HG02852 (cell line): Measurements from ENCODE around the gene RANBP17.
"Not testable (repeated sequence)": the region's sequence is repeated elsewhere in the genome, so short reads cannot be mapped to it uniquely, and the experiment has no call there.

Source experiments
- ATAC-seq: cut with Tn5 transposase; IDR thresholded peaks from one replicate; pipeline ENCODE4 v1.9.1; 2021; ENCODE audit warnings: mild to moderate bottlenecking, moderate library complexity; ENCODE audit not compliant: unreplicated experiment

Gene RANBP17

DNA sequence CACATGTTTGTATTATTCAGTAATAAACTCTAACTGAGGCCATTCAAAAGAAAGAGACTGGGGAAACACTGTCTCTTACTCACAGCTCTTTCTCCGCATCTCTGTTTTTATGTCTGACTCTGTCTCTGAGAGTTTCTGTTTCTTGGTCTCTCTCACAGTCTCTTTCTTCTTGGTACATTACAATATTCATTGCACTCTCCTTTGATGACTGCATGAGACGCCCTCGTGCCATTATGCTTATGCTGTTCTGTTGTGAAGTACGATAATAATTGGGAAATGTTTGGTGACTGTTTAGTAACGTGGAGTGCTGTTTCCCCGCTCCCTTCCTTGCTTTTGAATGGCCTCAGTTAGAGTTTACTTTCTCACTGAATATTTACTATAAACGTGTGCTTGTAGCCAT is 421.9 kb downstream of the RANBP17 start:
- no peak for ATAC-seq

DNA sequence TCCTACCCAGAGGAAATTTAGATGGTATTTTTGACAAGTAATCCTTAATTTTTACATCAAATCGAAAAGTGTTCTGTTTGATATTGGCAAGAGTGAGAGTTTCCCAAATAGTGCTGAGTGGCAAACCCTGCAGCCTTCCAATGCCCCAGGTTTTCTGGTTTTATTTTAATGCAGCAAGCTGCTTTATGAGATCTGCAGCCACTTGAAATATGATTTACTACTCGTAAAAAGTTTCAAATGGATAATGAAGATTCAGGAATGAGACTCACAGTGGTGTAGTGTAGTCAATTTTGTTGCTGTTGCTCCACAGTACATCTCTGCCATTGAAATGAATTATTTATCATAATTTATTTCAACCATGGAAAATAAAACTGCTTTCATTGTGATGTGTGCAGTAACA is 423.6 kb downstream of the RANBP17 start:
- no peak for ATAC-seq

DNA sequence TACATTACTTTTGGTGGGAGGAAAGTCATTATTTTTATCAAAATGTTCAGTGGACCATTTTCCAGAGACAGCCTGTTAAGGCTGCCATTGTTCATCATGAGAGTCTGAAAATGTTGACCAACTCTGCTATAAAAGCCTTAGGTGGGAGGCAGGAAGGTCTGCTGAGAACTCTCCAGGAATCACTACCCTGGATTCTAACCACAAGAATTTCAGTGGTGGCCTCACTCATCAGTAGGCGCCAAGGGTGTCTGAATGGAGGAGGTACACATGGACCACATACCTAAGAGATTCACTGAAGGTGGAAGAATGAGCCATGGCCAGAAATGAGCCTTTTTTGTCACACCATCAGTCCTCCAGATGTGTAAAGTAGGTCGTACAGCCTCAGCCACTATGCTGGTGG is 426.2 kb downstream of the RANBP17 start:
- no peak for ATAC-seq

DNA sequence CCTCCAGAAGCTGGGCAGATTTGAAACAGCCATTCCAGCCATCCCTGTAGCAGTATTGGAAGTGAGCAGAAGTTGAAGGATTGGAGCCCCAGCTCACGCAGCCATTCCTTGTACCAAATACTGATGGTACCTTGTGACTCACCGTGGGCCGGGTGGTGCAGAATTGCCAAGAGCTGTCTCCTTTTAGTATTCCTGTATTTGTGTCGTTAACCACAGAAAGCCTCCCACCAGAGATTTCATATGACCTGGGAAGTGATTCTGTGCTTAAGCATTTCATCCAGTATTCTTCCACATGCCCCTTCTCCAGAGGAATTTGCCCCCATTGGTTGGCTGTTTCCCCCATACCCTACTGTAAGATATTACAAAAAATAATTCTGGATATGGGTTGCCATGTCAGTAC is 429.6 kb downstream of the RANBP17 start:
- no peak for ATAC-seq

DNA sequence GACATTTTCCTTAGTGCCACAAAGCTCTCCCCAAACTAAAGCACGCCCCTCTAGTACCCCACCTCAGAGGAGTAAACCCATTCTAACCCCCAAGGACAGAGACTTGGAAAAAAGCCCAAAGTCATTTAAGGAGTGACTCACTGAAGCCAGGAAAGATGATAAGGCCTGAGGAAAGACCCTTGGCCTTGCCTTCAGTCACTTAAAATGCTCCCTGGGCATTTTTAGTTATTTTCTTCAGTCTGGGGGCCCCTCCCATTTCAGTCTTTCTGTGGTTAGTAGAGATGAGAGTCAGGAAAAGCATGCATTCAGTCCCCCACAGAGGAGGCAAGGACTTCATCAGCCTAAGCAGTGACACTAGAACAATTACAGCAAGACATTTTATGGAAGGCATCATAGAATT is 433.5 kb downstream of the RANBP17 start:
- no peak for ATAC-seq

DNA sequence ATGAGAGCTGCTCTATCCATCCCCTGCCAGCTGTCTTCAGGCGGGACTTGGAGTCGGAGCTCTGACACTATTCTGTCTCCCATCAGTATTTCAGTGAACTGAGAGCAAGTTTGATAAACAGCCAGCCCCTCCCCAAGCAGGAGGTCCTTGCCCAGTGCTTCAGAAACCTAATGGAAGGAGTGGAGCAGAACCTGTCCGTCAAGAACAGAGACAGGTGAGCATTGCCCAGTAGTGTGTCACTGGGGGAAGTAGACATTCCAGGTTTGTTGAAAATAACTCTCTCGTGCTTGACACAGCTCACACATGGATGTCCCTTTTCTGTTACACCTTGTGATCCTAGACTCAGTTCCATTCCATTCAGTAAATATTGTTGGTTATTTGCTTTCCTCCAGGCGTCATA is 434.0 kb downstream of the RANBP17 start:
- no peak for ATAC-seq

DNA sequence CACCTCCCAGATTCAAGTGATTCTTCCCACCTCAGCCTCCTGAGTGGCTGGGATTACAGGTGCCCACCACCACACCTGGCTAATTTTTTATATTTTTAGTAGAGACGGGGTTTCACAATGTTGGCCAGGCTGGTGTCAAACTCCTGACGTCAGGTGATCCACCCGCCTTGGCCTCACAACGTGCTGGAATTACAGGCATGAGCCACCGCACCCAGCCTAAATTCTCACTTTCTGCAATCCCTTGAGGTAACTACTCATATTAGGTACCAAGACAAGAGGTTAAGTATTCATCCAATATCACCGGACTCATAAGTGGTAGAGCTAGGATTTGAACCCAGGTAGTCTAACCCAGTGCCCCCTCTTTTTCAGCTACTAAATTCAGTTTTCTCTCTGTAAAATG is 436.1 kb downstream of the RANBP17 start:
- ATAC-seq, result not testable (repeated sequence)

DNA sequence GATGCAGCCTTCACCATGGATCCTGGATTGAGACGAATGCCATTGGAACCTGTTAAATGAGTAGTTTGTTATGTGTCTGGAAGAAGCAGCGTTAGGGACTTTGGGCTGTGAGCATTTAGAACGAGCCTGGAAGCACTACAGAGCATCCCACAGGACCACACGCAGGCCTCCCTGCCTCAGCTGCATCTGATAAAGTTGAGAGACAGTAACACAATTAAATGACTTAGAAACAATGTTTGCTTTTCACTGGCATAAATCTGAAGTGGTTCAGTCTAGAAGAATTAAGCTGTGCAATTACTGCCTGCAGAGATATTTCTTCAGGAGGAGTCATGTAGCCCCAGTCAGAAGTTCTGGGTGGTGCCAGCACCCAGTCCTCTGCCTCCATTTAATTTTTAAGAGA is 437.4 kb downstream of the RANBP17 start:
- no peak for ATAC-seq

DNA sequence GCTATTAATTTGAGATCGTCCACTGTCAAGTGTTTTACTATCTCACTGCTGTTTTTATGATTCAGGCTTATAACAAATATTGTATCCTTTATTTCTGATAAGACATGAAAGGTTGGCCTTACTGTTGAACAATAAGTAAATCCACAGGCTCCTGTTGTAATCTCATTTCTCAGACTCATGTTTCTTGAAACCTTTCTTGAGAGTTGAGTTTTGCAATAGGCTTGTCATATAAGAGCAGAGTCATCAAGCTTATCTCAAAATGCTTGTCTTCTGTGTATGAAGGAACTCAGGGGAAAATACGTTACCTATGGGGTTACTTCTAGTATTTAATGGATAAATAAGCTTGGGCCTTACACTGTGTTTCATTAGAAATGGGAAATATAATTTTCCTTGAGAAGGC is 438.0 kb downstream of the RANBP17 start:
- ATAC-seq, result no peak

DNA sequence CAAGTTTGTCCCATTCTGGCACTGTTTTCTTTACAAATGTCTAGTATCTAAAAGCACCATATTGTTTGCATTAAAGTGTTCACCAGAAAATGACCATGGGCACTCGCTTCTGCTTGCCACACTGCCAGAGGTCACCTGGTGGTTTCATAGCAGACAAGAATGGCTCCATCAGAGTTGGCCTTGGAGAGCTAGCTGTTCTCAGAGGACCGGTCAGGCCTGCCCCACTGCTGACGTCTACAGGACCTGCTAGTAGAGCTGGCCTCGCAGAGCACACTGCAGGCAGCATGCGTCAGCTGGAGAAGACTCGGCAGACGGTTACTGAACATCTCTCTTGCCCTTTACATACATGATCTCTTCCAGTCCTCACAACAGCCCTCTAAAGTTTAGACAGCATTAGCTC is 438.5 kb downstream of the RANBP17 start:
- no peak for ATAC-seq

DNA sequence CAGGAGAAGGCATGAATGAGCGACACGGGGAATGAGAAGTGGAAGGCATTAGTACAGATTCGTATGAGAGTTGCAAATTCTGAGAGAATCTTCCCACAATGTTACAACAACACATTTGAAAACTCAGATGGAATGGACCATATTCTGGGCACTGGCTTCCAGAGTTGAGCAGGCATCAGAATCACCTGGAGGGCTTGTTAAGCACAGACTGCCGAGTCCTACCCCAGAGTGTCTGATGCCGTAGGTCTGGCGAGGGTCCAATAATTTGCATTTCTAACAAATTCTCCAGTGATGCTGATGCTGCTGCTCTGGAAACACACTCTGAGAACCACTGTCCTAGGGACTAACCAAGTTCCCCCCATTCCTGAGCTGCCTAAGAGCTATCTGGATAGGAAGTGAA is 444.3 kb downstream of the RANBP17 start:
- ATAC-seq, result no peak

DNA sequence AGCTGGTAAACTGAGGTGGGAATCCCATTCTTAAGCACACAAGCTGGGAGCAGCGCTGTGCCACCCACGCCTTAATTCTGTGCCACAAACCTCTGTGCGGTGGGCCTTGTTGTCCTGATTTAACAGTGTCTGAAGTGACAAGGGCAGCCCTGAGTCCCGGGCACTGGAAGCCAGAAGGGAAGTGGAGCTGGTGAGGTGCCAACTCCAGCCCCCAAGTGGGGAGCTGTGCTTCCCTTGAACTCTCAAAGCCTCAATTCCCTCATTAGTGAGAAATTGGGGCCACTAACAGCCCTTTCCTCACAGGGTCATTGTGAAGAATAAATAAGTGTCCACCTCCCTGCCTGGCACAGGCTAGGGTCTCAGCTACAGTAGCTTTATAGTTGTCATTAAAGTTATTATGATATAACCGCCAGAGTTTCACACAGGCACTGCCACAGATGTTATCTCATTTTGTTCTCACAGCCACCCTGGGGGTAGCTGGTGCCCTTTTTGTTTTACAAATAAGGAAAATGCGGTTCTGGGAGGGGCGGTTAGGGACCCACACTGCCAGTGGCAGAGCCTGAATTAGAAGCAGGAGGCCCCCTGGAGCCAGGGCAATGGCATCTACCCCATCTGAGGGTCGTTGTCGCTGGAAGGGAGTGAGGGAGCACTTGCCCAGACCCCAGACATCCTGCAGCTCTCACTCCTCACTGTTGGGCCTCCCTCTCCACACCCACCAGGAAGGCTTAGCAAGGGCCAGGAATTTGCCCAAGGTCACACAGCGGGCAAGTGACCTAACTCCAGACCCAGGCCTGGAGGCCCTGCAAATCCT is 445.2 kb downstream of the RANBP17 start:
- ATAC-seq, result no peak

DNA sequence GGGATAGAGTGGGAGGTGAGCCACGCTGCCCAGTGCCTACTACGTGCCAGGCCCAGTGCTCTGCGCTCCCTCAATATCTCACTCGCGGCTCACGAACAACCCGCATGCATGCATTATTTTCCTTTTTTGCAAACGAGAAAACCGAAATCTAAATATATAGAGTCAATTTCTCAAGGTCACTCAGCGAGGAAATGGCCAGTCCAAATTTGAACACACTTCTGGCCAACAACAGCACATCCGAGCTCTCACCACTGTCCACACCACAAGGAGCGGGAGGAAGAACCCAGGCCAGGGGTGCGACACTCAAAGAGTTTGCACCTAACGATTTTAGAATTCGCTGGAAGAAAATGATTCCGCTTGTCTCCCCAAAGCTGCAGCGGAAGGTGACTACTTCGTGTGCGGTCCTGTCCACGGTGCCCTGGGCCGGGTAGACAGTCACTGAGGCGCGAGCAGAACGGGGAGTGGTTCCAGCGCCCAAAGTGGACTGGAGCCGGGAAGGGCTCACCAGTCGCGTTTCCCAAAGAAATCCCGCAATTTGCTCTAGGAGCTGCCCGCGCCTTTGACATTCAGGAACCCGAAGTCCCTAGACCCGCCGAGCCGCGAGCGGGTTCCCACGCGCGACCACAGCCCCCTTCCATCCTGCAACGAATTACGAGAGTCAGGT is 446.1 kb downstream of the RANBP17 start:
- ATAC-seq, result no peak

DNA sequence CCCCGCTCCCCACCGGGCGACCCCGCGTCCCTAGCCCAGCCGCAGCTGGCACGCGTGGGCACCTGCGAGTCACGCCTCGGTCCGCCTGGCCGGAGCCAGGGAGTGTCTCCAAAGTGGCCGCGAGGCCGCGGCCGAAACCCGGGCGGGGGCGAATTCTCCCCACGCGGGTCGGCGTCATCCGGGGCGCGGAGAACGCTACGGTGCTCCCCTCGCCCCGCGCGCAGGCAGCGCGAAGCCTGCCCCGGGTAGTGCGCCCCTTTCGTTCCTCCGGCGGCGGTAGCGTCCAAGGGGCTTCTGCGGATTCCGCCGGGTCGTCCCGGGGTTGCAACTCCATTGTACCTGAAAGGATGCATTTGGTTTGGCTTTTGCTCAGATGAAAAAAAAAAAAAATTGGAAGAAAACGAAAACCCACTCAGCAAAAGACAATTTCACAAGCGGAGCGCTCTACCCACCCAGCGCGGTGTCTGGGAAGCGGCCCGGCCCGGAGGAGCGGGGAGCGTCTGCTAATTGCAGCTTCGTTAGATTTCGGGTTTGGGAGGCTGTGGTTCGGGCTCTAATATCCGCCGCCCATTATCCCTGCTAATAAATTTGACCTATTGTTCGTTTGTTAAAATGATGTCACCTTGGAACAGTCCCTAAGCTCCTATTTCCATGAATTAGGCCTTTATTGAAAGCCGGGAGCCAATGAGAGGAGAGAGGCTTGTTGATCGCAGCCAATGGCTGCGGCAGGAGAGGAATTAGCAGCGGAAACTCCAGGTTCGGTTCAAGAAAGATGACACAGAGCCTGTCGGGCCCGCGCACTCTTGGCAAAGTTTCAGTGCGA is 446.8 kb downstream of the RANBP17 start, which contains the start of gene TLX3:
TLX3 (plus strand) TSS at position 796 of the 823 bp plus-strand sequence. CDS start 118 bp downstream, outside the sequence.
- ATAC-seq, result no peak

DNA sequence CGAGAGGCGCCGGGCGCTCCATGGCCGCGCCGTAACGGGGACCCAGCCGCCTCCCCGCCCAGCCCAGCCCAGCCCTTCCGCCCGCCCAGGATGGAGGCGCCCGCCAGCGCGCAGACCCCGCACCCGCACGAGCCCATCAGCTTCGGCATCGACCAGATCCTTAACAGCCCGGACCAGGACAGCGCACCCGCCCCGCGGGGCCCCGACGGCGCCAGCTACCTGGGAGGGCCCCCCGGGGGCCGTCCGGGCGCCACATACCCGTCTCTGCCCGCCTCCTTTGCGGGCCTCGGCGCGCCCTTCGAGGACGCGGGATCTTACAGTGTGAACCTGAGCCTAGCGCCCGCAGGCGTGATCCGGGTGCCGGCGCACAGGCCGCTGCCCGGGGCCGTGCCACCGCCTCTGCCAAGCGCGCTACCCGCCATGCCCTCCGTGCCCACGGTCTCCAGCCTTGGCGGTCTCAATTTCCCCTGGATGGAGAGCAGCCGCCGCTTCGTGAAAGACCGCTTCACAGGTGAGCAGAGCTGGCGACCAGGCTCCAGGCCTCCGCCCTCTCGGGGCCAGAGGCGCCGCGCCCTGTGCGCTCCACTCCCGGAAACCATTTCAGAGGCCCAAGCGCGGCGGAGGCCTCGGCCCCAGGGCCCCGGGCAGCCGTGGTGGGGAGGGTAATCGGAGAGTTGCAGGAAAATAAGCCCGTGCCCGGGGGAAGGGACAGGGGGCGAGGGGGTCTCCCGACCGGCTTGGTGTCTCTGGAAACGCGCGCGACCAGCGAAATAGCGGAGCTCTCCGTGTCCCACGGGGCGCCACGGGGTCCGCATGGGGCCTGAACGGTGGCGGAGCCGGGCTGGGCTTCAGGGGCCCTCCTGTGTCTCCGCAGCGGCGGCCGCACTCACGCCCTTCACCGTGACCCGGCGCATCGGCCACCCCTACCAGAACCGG is 447.7 kb downstream of the RANBP17 start:
- no peak for ATAC-seq

DNA sequence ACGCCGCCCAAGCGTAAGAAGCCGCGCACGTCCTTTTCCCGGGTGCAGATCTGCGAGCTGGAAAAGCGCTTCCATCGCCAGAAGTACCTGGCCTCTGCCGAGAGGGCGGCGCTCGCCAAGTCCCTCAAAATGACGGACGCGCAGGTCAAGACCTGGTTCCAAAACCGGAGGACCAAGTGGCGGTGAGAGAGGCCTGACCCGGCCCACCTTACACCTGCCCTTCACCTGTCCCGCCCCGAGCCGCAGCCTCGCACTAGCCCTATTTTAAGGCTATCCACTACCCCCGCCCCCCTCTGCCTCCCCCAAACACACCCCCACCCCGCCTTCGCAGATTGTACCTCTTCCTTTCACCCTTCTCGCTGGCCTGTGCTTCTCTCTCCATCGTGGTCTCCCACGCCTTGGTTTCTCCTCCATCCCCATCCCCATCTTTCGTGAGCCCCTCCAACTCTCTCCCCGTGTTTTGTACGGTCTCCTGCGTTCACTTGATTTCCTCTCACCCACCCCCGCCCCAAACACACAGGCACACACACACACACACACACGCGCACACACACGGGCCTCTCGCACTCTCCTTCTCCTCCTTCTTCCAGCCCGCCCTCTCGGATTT is 448.5 kb downstream of the RANBP17 start:
- no peak for ATAC-seq

DNA sequence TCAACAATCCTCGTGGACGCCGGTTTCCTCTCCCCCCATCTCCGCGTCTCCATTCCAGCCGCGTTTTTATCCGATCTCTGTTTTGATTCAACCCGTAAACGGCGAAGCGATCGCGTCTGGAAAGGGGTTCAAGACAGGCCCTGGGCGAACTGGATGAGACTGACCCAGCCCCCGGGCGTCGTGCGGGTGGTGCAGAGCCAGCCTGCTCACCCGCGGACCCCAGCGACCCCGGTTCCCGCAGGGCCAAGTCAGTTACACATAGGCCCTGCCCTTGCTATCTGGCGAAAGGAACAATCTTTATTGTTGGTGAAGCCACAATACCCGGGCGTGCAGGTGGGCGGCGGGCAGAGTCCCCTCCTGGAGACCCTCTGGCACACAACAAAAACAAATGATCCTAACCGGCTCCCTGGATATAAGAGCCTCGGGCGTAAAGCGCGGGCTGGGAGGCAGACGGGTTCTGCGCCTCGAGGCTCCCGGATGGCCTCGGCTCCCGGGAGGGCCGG is 449.1 kb downstream of the RANBP17 start:
- ATAC-seq, result no peak

DNA sequence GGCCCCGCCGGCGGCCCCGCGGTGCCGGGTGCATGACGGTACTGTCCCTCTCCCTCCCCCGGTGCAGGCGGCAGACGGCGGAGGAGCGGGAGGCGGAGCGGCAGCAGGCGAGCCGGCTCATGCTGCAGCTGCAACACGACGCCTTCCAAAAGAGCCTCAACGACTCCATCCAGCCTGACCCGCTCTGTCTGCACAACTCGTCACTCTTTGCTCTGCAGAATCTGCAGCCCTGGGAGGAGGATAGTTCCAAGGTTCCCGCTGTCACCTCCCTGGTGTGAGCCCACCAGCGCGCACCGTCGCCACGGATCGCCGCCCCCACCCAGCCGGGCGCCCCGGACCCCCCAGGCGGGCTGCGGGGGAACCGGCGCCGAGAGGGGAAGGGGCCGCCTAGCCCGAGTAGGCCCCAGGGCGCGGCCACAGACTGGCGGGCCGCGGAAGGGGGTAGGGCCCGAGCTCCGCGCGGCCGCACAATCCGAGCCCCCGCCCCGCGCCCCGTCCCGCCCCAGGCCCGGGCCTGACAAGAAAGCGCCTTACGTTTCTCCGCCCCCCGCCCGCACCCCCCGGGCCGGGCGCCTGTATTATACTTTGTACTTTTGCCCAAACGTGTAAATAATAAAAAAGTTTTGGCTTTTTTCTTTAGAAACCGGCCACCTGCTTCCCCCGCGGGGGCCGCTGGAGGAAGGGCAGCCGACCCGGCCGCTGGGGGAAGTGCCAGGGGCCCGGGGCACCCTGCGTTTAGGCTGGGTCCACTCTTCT is 449.7 kb downstream of the RANBP17 start:
- no peak for ATAC-seq
